Parathyroid adenoma (tissue), 2 donors: ENCODE measurements around the gene TRIM25.
A peak's percentile ranks its signal among the peaks of the same experiment; 100 is the strongest.
"Not testable (repeated sequence)": the region's sequence is repeated elsewhere in the genome, so short reads cannot be mapped to it uniquely, and the experiment has no call there.

Source experiments
- H2AFZ ChIP-seq: fragments of 300-600 bp; sonication (generic); one replicate; pipeline ENCODE4 v1.7.0; 2017; ENCODE audit warnings: antibody characterized with exemption, mild to moderate bottlenecking
- H3K27ac ChIP-seq: fragments of 300-600 bp; sonication (generic); one replicate; pipeline ENCODE4 v1.7.0; 2017
- H3K27me3 ChIP-seq: fragments of 300-600 bp; sonication (generic); one replicate; pipeline ENCODE4 v1.7.0; 2017; ENCODE audit warnings: low read length; ENCODE audit not compliant: control insufficient read depth, insufficient read depth
- H3K36me3 ChIP-seq: fragments of 300-600 bp; sonication (generic); one replicate; pipeline ENCODE4 v1.7.0; 2017; ENCODE audit warnings: low read length; ENCODE audit not compliant: control insufficient read depth, insufficient read depth
- H3K4me1 ChIP-seq: fragments of 300-600 bp; sonication (generic); one replicate; pipeline ENCODE4 v1.7.0; 2017; ENCODE audit warnings: control low read depth
- H3K4me2 ChIP-seq: fragments of 300-600 bp; sonication (generic); one replicate; pipeline ENCODE4 v1.7.0; 2017; ENCODE audit warnings: low read length
- H3K4me3 ChIP-seq: fragments of 300-600 bp; sonication (generic); one replicate; pipeline ENCODE4 v1.7.0; 2017; ENCODE audit warnings: low read depth, low read length
- H3K79me2 ChIP-seq: fragments of 300-600 bp; sonication (generic); one replicate; pipeline ENCODE4 v1.7.0; 2017; ENCODE audit warnings: control low read depth
- H3K9ac ChIP-seq: fragments of 300-600 bp; sonication (generic); one replicate; pipeline ENCODE4 v1.7.0; 2017; ENCODE audit warnings: mild to moderate bottlenecking
- H3K9me3 ChIP-seq: fragments of 300-600 bp; sonication (generic); one replicate; pipeline ENCODE4 v1.7.0; 2017; ENCODE audit warnings: low read length; ENCODE audit not compliant: control insufficient read depth
- TF ChIP-seq, protein P1 (sequence below): fragments of 300-600 bp; sonication (generic); IDR thresholded peaks from one replicate; pipeline ENCODE4 v1.7.0; 2017; ENCODE audit warnings: antibody characterized with exemption, mild to moderate bottlenecking
- donor health status: primary hyperparathyroidism.

The TRIM25 gene

DNA sequence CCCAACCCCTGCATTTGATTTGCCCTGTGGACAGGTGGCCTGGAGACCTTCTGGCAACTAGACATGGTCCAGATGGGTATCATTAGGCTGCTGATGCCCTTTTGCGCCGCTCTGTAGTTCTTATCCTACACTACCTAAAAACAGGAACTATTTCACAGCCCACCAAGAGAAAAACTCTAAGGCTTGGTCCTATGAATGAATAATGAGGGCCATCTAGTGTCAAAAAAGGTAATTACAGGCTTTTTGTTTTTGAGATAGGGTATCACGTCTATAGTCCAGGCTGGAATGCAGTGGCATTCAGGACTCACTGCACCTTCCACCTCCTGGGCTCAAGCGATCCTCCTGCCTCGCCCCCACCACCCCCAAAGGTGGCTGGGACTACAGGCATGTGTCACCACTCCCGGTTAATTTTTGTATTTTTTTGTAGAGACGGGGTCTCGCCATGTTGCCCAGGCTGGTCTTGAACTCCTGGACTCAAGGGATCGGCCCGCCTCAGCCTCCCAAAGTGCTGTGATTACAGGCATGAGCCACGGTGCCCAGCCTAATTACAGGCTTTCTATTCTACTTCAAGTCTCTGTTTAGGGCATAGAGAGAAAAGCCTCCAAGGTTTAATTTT lies 26.1 kb upstream of the TRIM25 start:
- no peaks in the 10 kb centered on the region for H3K27me3 ChIP-seq
- no peak overlapping the region for H2AFZ ChIP-seq
- TF ChIP-seq, protein P1, sequence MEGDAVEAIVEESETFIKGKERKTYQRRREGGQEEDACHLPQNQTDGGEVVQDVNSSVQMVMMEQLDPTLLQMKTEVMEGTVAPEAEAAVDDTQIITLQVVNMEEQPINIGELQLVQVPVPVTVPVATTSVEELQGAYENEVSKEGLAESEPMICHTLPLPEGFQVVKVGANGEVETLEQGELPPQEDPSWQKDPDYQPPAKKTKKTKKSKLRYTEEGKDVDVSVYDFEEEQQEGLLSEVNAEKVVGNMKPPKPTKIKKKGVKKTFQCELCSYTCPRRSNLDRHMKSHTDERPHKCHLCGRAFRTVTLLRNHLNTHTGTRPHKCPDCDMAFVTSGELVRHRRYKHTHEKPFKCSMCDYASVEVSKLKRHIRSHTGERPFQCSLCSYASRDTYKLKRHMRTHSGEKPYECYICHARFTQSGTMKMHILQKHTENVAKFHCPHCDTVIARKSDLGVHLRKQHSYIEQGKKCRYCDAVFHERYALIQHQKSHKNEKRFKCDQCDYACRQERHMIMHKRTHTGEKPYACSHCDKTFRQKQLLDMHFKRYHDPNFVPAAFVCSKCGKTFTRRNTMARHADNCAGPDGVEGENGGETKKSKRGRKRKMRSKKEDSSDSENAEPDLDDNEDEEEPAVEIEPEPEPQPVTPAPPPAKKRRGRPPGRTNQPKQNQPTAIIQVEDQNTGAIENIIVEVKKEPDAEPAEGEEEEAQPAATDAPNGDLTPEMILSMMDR, result peak; percentile 69
- H3K4me2 ChIP-seq, result no peak overlapping the region
- no peaks in the 10 kb centered on the region for H3K36me3 ChIP-seq
- H3K9ac ChIP-seq, result no peak overlapping the region
- no peaks in the 10 kb centered on the region for H3K9me3 ChIP-seq
- H3K27ac ChIP-seq, result no peak overlapping the region
- H3K79me2 ChIP-seq, result no peaks in the 10 kb centered on the region
- H3K4me3 ChIP-seq, result no peak overlapping the region
- H3K4me1 ChIP-seq, result peaks cover 7% of the 10 kb centered on the region

DNA sequence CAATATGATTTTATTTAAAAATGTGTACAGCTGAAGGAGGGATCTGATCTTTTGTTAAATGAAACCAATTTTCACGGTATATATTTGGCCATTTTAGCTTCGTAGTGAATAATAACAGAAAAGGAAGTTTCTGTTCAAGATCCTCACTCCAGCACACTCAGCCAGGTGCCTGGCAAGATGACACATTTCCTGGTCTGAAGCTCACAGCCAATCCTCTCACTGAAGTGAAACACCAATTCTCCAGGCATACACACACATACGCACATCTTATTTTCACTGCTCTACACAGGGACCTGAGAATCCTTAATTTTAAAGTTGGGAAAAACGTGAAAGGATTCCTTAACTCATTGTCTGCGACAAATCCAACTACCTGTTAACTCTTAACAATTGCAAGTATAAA lies 24.4 kb upstream of the TRIM25 start:
- H3K36me3 ChIP-seq, H3K79me2 ChIP-seq, H3K27ac ChIP-seq, H3K4me2 ChIP-seq, H3K4me1 ChIP-seq, H3K4me3 ChIP-seq, H2AFZ ChIP-seq, H3K27me3 ChIP-seq, H3K9me3 ChIP-seq, H3K9ac ChIP-seq: not testable (repeated sequence)

- no peaks in the 10 kb centered on the region for H3K36me3 ChIP-seq
- H3K27ac ChIP-seq, result no peak overlapping the region
- H3K4me2 ChIP-seq, result no peak overlapping the region
- H3K27me3 ChIP-seq, result no peaks in the 10 kb centered on the region
- H3K9ac ChIP-seq, result no peak overlapping the region
- no peak overlapping the region for H3K4me3 ChIP-seq
- H3K79me2 ChIP-seq, result no peaks in the 10 kb centered on the region
- H3K9me3 ChIP-seq, result no peaks in the 10 kb centered on the region
- H2AFZ ChIP-seq, result no peak overlapping the region
- H3K4me1 ChIP-seq, result peaks cover 7% of the 10 kb centered on the region
- TF ChIP-seq, protein P1, result no peak
Observed at GRCh38 chr17:56937687-56938086, 23.8 kb upstream of the TRIM25 start.

DNA sequence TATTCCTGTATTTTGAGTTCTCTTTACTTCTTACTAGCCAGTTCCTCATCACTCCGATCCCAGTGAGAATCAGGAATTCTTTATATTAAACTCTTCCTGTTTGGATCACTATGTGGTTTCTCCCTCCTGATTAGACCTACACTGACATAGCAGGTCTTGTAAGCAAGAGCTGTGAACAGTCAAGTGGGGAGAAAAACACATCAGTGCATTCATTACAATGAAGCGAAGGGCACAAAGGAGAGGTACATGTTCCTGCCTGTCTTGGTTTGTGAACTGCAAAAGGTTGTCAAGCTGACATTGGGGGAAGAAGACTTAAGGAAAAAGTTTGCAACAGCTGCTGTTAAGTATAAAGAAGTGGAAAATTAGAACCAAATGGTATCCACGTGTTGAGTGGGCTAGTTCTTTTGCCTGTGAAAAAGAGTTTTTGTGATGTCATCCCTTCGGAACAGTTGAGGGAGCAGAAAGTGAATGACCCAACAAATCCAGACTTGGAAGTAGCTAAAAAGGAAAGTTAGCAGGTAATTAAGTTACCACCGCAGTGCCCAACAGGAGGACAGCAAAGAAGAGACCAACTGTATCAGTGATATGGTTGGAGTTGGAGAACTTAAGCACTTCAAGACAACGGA lies 23.0 kb upstream of the TRIM25 start:
- Histone ChIP-seq H3K79me2 (no peaks in the 10 kb centered on the region), H3K27me3 (no peaks in the 10 kb centered on the region), H3K27ac (no peak overlapping the region), H3K9me3 (no peaks in the 10 kb centered on the region), H3K4me2 (no peak overlapping the region), H3K9ac (no peak overlapping the region), H2AFZ (no peak overlapping the region), H3K4me3 (no peak overlapping the region), H3K4me1 (peaks cover 7% of the 10 kb centered on the region), H3K36me3 (no peaks in the 10 kb centered on the region)
- TF ChIP-seq, protein P1, result no peak

DNA sequence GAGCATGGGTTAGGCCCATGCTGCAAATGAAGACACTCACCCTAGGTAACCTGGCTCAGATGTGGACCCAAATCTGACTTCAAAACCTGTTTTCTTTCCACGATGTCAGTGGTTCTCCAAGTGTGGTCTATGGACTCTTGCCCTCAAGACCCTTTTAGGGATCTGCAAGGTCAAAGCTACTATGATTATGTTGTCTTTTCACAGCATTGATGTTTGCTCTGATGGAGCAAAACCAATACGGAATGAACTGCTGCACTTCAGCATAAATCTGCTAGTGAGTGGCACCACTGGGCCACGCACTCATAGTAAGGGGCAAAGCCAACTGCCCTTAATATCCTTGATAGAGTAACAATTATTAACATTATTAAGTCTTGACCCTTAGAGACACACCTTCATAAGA lies 21.6 kb upstream of the TRIM25 start:
- H3K27me3 ChIP-seq, result no peaks in the 10 kb centered on the region
- TF ChIP-seq, protein P1, result no peak
- peaks cover 7% of the 10 kb centered on the region for H3K4me1 ChIP-seq
- H3K4me3 ChIP-seq, result no peak overlapping the region
- H2AFZ ChIP-seq, result no peak overlapping the region
- H3K4me2 ChIP-seq, result no peak overlapping the region
- H3K9ac ChIP-seq, result no peak overlapping the region
- no peaks in the 10 kb centered on the region for H3K36me3 ChIP-seq
- no peaks in the 10 kb centered on the region for H3K79me2 ChIP-seq
- no peaks in the 10 kb centered on the region for H3K9me3 ChIP-seq
- H3K27ac ChIP-seq, result no peak overlapping the region
